B cell (primary cell): ENCODE measurements around the gene LRP1-AS. TPM values are rescaled to one million over a fixed set of nuclear protein-coding genes. Genes with fewer than 3 reads are reported as not detected.

Experiments used
- ATAC-seq: fragments of 200-7000 bp; cut with Tn5 transposase; one replicate; pipeline ENCODE4 v1.10.0; 2021; ENCODE audit warnings: low read depth, mild to moderate bottlenecking, moderate number of reproducible peaks, moderate library complexity
- CTCF ChIA-PET: fragments of 350-600 bp; sonication (Branson Sonifier 250); formaldehyde crosslinking; loops from one replicate; lab custom pipeline; 2021; ENCODE audit warnings: antibody characterized with exemption, inconsistent platforms; lab: Charles Lee
- POLR2A ChIA-PET: fragments of 350-600 bp; sonication (Branson Sonifier 250); formaldehyde crosslinking; loops from one replicate; lab custom pipeline; 2021; ENCODE audit warnings: antibody characterized with exemption; lab: Charles Lee
- DNase-seq: peaks from one replicate; pipeline ENCODE4 v3.0.0; 2013
- H2AFZ ChIP-seq: 2 replicates; pipeline ENCODE4 v1.6.1; 2012; ENCODE audit warnings: mild to moderate bottlenecking, low read depth, low read length; ENCODE audit not compliant: insufficient read depth, poor library complexity, severe bottlenecking
- H3K27ac ChIP-seq, 2 donors: 1 replicate in 1 of 2; 2 replicates in 1 of 2; pipeline ENCODE4 v1.5.1; 2012 to 2013; ENCODE audit warnings: low read length in 2 of 2, mild to moderate bottlenecking in 2 of 2, moderate library complexity in 1 of 2
- H3K27me3 ChIP-seq, 4 experiments: fragments of 200-600 bp in 1 of 4; sonication (generic) in 1 of 4; replicated peaks in 1 of 4; 1 replicate in 2 of 4; 2 replicates in 2 of 4; pipeline versions ENCODE4 v1.6.1 to v1.7.0; 2013 to 2016; ENCODE audit warnings: low read length in 3 of 4, mild to moderate bottlenecking in 2 of 4, mixed read lengths in 1 of 4, moderate library complexity in 1 of 4; ENCODE audit not compliant: insufficient read depth in 4 of 4, control insufficient read depth in 3 of 4; ENCODE audit errors: control extremely low read depth in 1 of 4
- H3K36me3 ChIP-seq, 2 experiments: replicated peaks in 1 of 2; 1 replicate in 1 of 2; 2 replicates in 1 of 2; pipeline versions ENCODE4 v1.6.1 to v1.7.1; 2013; ENCODE audit warnings: low read length in 1 of 2; ENCODE audit not compliant: insufficient read depth in 2 of 2, control insufficient read depth in 1 of 2; ENCODE audit errors: control extremely low read depth in 1 of 2, extremely low read depth in 1 of 2
- H3K4me1 ChIP-seq, 2 donors: fragments of 200-600 bp in 1 of 2; sonication (generic) in 1 of 2; 1 replicate in 1 of 2; 2 replicates in 1 of 2; pipeline versions ENCODE4 v1.5.1 to v1.6.1; 2013 to 2017; ENCODE audit warnings: low read length in 2 of 2; ENCODE audit not compliant: control insufficient read depth in 2 of 2, insufficient read depth in 2 of 2
- H3K4me2 ChIP-seq: replicated peaks from 2 replicates; pipeline ENCODE3; 2012; ENCODE audit warnings: mild to moderate bottlenecking, low read depth, low read length; ENCODE audit not compliant: poor library complexity, severe bottlenecking
- H3K4me3 ChIP-seq, 5 experiments: fragments of 200-600 bp in 1 of 5; sonication (generic) in 1 of 5; 1 replicate in 3 of 5; 2 replicates in 2 of 5; pipeline versions ENCODE4 v1.5.1 to v1.7.0; 2011 to 2016; ENCODE audit warnings: low read length in 4 of 5, mild to moderate bottlenecking in 4 of 5, low read depth in 2 of 5, control low read depth in 1 of 5, moderate library complexity in 1 of 5; ENCODE audit not compliant: insufficient read depth in 1 of 5; ENCODE audit errors: control extremely low read depth in 1 of 5, extremely low read depth in 1 of 5
- H3K79me2 ChIP-seq: fragments of 200-600 bp; sonication (generic); one replicate; pipeline ENCODE4 v1.6.0; 2016; ENCODE audit warnings: low read length; ENCODE audit not compliant: control insufficient read depth, insufficient read depth
- H3K9ac ChIP-seq: fragments of 200-600 bp; sonication (generic); 2 replicates; pipeline ENCODE4 v1.6.1; 2017; ENCODE audit warnings: mild to moderate bottlenecking, low read length, moderate library complexity
- H3K9me3 ChIP-seq, 3 donors: one replicate each; pipeline versions ENCODE4 v1.6.1 to v1.7.1; 2013; ENCODE audit warnings: low read length in 2 of 3; ENCODE audit not compliant: control insufficient read depth in 2 of 3, insufficient read depth in 1 of 3; ENCODE audit errors: control extremely low read depth in 1 of 3
- H4K20me1 ChIP-seq: 2 replicates; pipeline ENCODE4 v1.6.0; 2012; ENCODE audit warnings: mild to moderate bottlenecking, low read length; ENCODE audit not compliant: insufficient read depth, control insufficient read depth, poor library complexity, severe bottlenecking
- H3K27ac Mint-ChIP-seq: one replicate; pipeline ENCODE4 v1.8.0; 2021; ENCODE audit warnings: mixed read lengths
- H3K27me3 Mint-ChIP-seq: one replicate; pipeline ENCODE4 v1.8.0; 2021; ENCODE audit warnings: mixed read lengths
- H3K4me1 Mint-ChIP-seq: one replicate; pipeline ENCODE4 v1.8.0; 2021; ENCODE audit warnings: mixed read lengths
- H3K4me3 Mint-ChIP-seq: one replicate; pipeline ENCODE4 v1.8.0; 2021; ENCODE audit warnings: mixed read lengths
- H3K9me3 Mint-ChIP-seq: one replicate; pipeline ENCODE4 v1.8.0; 2022; ENCODE audit warnings: mixed read lengths; ENCODE audit not compliant: insufficient read depth
- CTCF ChIP-seq: fragments of 200-600 bp; IDR thresholded peaks from one replicate; pipeline ENCODE4 v1.8.0; 2022; ENCODE audit warnings: antibody characterized with exemption, mild to moderate bottlenecking
- EZH2 ChIP-seq: IDR thresholded peaks from 2 replicates; pipeline ENCODE4 v1.6.1; 2012; ENCODE audit warnings: borderline replicate concordance, low read depth, mild to moderate bottlenecking, moderate library complexity, low read length; ENCODE audit not compliant: insufficient read depth, poor library complexity, severe bottlenecking
- WGBS: methylation state at CpG from one replicate; pipeline ENCODE4 v1.1.5; 2013; ENCODE audit warnings: missing lambda C conversion rate; ENCODE audit not compliant: insufficient coverage; 5-methylcytosine and 5-hydroxymethylcytosine counted together
- intact Hi-C: fragments of 100-400 bp; cut with micrococcal nuclease; formaldehyde crosslinking; loops from one replicate; pipeline ENCODE4 v1.10.0; 2022
- polyA plus RNA-seq: library from polyadenylated mRNA; depleted of rRNA; stranded (reverse); fragments of >200 nt; gene quantifications from 2 replicates; pipeline ENCODE4 v1.2.3, GENCODE V29; 2012
- total RNA-seq, 2 donors: library from RNA; stranded (reverse); fragments of 120-200 nt in 1 of 2; gene quantifications; 1 replicate in 1 of 2; 2 replicates in 1 of 2; pipeline versions ENCODE4 v1.2.3 to v1.2.4, GENCODE V29; 2013 to 2022

The LRP1-AS gene
- total and polyA plus RNA-seq, 2 donors (not counting 1 experiment from before 2014, with no cell fraction given) = not detected

GRCh38 chr12:57176846-57177245 is 29.4 kb upstream of the LRP1-AS start:
- H3K4me1 ChIP-seq = no peaks in the 10 kb centered on the region
- CTCF ChIA-PET = interaction anchor here (7.7 kb wide), 1 partner anchor 52 kb away, joined by 97 read pairs; the partner anchor contains the start of gene LRP1
- Mint-ChIP-seq H3K9me3 (no peaks in the 10 kb centered on the region), H3K27me3 (peaks cover 5% of the 10 kb centered on the region), H3K4me1 (no peaks in the 10 kb centered on the region), H3K4me3 (no peak overlapping the region), H3K27ac (no peak overlapping the region)
- no peak overlapping the region for H3K4me3 ChIP-seq
- no peak for DNase-seq
- WGBS = 93% methylated on average over 7 of the region's 9 CpGs
- TF ChIP-seq CTCF = no peak
- H3K9me3 ChIP-seq = no peaks in the 10 kb centered on the region
- H3K9ac ChIP-seq = no peak overlapping the region
- no peaks in the 10 kb centered on the region for H3K79me2 ChIP-seq
- H3K4me2 ChIP-seq = no peak overlapping the region
- intact Hi-C loops = no loop called here
- no peak overlapping the region for H2AFZ ChIP-seq
- no peaks in the 10 kb centered on the region for H3K36me3 ChIP-seq
- no peaks in the 10 kb centered on the region for H4K20me1 ChIP-seq
- H3K27ac ChIP-seq = no peak overlapping the region
- H3K27me3 ChIP-seq = no peaks in the 10 kb centered on the region
- ATAC-seq = no peak
- POLR2A ChIA-PET = no interaction called here

GRCh38 chr12:57176139-57176477 is 28.7 kb upstream of the LRP1-AS start:
- no peak overlapping the region for H3K4me3 ChIP-seq
- H2AFZ ChIP-seq = no peak overlapping the region
- no peak for TF ChIP-seq EZH2
- TF ChIP-seq CTCF = no peak
- DNase-seq = no peak
- no peak overlapping the region for H3K27ac Mint-ChIP-seq
- intact Hi-C loops = no loop called here
- ATAC-seq = no peak
- H3K36me3 ChIP-seq = no peaks in the 10 kb centered on the region
- H3K27ac ChIP-seq = no peak overlapping the region
- no peaks in the 10 kb centered on the region for H3K4me1 ChIP-seq
- H3K9me3 ChIP-seq = no peaks in the 10 kb centered on the region
- H3K27me3 Mint-ChIP-seq = peaks cover 5% of the 10 kb centered on the region
- CTCF ChIA-PET = interaction anchor here (0.6 to 7.7 kb wide), 6 partner anchors 20 to 1279 kb away, joined by 3 to 97 read pairs (median 4); partner anchors contain the start of genes LRP1 and STAT6
- POLR2A ChIA-PET = no interaction called here
- no peaks in the 10 kb centered on the region for H3K79me2 ChIP-seq
- no peaks in the 10 kb centered on the region for H3K4me1 Mint-ChIP-seq
- H3K9me3 Mint-ChIP-seq = no peaks in the 10 kb centered on the region
- no peak overlapping the region for H3K4me3 Mint-ChIP-seq
- 91% methylated on average over 6 of the region's 9 CpGs for WGBS
- no peaks in the 10 kb centered on the region for H3K27me3 ChIP-seq
- no peak overlapping the region for H3K4me2 ChIP-seq
- H4K20me1 ChIP-seq = no peaks in the 10 kb centered on the region
- H3K9ac ChIP-seq = no peak overlapping the region
